Measurements from ENCODE around the gene LDLRAD4. TPM values are rescaled to one million over a fixed set of nuclear protein-coding genes. Genes with fewer than 3 reads are reported as not detected.

The LDLRAD4 gene
- total RNA-seq, 2 donors from 2014 or later: 11.7 to 17.0 TPM

DNA sequence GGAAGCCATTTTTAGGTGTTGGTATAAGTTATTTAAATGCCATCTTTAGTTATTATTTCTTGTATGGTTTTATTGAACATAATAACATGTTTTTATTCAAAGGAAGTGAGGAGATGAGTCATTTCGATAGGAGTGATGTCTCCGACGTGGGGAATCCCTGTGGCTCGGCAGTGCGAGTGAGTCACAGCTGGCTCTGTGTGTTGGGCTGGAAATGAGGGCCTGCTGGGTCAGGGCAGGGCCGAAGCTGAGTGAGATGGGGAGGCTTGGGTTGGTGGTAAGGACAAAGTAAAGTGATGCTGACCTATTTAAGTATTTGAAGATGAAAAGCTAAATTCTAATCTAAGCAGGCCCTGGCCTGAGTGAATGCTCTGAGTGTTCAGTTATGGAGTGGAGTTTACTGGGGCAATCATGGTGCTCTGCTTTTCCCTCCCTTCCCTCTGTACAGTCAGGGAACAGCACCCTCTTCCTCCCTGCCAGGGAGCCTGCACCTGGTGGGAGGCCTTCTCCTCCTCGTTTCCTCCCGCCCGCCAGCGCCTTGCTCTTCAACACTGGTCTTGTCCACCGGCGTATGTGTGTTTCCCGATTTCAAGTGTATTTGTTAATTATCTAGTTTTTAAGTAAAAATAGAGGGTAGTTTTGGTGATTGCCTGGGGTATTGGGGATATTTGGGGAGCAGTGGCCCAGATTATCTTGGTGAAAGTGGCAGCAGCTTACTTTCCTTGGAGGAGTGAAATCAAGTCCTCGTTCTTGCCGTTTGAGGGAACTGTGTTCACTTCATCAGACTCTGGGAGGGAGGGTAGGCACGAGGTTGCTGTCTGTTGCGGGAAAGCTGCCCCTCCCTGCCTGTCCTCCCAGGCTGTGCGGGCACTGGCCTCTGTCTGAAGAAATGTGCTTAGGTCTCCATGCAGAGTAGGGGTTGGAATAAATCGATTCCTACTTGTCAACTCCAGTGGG, 157.0 kb downstream of the LDLRAD4 start:
- H3K27ac ChIP-seq: peak overlapping the region; percentile 59
- peaks cover 17% of the 10 kb centered on the region for H3K4me1 ChIP-seq
- intact Hi-C loops (cut with DNase I): no loop called here
- H3K9ac ChIP-seq (ENCODE audit: low read depth in 2 of 2, low read length in 2 of 2): no peak overlapping the region
- no peak overlapping the region for H3K4me3 ChIP-seq
- no peak for DNase-seq
- no peaks in the 10 kb centered on the region for H3K36me3 ChIP-seq
- H3K27me3 ChIP-seq: no peaks in the 10 kb centered on the region
- no peaks in the 10 kb centered on the region for H3K9me3 ChIP-seq
- TF ChIP-seq, protein P1, sequence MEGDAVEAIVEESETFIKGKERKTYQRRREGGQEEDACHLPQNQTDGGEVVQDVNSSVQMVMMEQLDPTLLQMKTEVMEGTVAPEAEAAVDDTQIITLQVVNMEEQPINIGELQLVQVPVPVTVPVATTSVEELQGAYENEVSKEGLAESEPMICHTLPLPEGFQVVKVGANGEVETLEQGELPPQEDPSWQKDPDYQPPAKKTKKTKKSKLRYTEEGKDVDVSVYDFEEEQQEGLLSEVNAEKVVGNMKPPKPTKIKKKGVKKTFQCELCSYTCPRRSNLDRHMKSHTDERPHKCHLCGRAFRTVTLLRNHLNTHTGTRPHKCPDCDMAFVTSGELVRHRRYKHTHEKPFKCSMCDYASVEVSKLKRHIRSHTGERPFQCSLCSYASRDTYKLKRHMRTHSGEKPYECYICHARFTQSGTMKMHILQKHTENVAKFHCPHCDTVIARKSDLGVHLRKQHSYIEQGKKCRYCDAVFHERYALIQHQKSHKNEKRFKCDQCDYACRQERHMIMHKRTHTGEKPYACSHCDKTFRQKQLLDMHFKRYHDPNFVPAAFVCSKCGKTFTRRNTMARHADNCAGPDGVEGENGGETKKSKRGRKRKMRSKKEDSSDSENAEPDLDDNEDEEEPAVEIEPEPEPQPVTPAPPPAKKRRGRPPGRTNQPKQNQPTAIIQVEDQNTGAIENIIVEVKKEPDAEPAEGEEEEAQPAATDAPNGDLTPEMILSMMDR (IDR thresholded peaks at IDR 0.05): no peak

DNA sequence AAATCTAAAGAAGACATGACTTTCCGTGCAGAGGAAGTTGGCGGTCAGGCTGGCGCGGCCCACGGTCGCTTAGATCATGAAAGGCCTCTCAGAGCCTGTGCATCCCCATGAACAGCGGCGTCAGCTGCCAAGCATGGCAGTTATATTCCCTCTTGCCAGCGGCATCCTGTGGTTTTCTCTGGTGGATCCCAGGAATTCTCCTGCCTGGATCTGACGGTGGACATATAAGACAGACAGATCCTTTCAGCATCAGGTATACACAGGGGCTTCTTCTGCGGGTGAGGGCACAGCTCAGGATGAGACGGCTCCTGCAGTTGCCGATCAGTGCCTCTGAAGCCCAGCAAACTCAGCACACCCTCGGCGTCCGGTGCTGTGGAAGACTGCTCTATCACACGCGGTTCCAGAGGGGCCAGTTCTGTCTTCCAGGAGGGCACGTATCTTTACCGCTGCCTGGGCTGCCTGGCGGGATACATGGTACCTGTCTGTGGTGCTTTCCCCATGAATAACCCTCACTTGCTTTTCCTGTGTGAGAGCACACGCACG, 157.8 kb downstream of the LDLRAD4 start:
- Histone ChIP-seq H3K4me1 (peaks cover 17% of the 10 kb centered on the region), H3K36me3 (no peaks in the 10 kb centered on the region), H3K9ac (ENCODE audit: low read depth in 2 of 2, low read length in 2 of 2) (no peak overlapping the region), H3K27ac (peak overlapping the region; percentile 59), H3K9me3 (no peaks in the 10 kb centered on the region), H3K4me3 (no peak overlapping the region), H3K27me3 (no peaks in the 10 kb centered on the region)
- TF ChIP-seq, protein P1 (IDR thresholded peaks at IDR 0.05): no peak
- DNase-seq: no peak
- intact Hi-C loops (cut with DNase I): no loop called here

DNA sequence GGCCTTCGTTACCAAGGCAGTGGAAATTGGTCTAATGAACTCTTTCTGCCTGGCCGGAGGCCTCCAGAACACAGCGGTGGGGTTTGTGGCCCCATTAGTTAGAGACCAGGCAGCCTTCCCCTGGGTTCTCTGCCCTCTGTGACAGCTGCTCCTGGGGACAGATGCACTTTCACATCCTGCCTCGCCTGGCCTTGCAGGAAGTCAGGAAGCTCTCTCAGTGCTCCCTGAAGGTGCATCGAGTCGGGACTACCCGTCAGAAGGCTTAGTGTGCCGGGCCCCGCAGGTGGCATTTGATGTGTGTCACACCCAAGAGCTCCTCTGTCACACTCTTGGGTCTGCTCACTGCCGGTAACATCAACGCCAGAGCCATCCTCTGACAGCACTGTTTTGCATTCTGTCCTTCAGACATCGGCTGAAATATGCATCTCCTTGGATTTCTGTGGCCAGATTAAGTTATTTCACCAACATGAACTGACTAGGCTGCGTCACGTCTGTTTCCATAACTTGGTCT, 158.3 kb downstream of the LDLRAD4 start:
- Histone ChIP-seq H3K9me3 (no peaks in the 10 kb centered on the region), H3K27me3 (no peaks in the 10 kb centered on the region), H3K36me3 (no peaks in the 10 kb centered on the region), H3K9ac (ENCODE audit: low read depth in 2 of 2, low read length in 2 of 2) (no peak overlapping the region), H3K27ac (no peak overlapping the region), H3K4me3 (no peak overlapping the region), H3K4me1 (peaks cover 13% of the 10 kb centered on the region)
- DNase-seq: no peak
- intact Hi-C loops (cut with DNase I): no loop called here
- TF ChIP-seq, protein P1 (IDR thresholded peaks at IDR 0.05): no peak

DNA sequence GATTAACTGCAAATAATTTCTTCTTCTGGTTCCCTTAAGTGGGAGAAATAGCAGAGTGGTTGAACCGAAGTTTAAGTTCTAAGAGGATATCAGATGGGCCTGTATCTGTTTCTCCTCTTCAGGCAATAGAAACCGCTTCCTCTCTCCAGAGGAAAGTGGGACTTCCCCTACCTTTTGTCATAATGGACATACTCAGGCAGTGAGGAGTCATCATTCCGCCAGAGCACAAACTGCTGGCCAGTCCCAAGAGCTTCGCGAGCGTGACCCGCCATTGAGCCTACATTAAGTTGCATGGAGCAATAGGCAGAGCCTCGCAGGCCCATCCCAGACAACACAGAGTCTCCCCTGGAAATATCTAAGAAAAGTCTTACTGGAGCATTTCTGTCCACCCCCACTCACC, 158.9 kb downstream of the LDLRAD4 start:
- peaks cover 10% of the 10 kb centered on the region for H3K4me1 ChIP-seq
- no peak overlapping the region for H3K27ac ChIP-seq
- no peak overlapping the region for H3K9ac ChIP-seq (ENCODE audit: low read depth in 2 of 2, low read length in 2 of 2)
- H3K36me3 ChIP-seq: no peaks in the 10 kb centered on the region
- no peak for DNase-seq
- H3K4me3 ChIP-seq: no peak overlapping the region
- TF ChIP-seq, protein P1 (IDR thresholded peaks at IDR 0.05): no peak
- intact Hi-C loops (cut with DNase I): no loop called here
- H3K27me3 ChIP-seq: no peaks in the 10 kb centered on the region
- no peaks in the 10 kb centered on the region for H3K9me3 ChIP-seq

DNA sequence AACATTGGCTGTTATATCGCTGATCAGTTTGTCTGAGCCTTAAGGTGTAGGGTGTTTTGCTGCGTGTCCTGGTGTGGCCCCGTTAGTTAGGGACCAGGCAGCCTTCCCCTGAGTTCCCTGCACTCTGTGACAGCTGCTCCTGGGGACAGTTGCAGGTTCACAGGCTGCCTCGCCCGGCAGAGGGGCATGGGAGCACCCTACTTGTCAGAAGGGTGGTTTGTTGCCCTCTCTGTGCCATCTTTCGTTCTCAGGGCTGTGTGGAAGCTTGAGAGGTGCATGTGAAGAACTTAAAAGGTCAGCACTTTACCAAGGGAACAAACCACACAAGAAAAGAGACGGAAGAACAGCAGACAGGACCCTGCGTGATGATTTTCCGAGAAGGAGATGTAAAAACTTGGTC, 159.6 kb downstream of the LDLRAD4 start:
- no peak overlapping the region for H3K27ac ChIP-seq
- no peak for DNase-seq
- peaks cover 13% of the 10 kb centered on the region for H3K4me1 ChIP-seq
- H3K4me3 ChIP-seq: no peak overlapping the region
- no peaks in the 10 kb centered on the region for H3K27me3 ChIP-seq
- H3K36me3 ChIP-seq: no peaks in the 10 kb centered on the region
- intact Hi-C loops (cut with DNase I): no loop called here
- no peak overlapping the region for H3K9ac ChIP-seq (ENCODE audit: low read depth in 2 of 2, low read length in 2 of 2)
- no peaks in the 10 kb centered on the region for H3K9me3 ChIP-seq
- TF ChIP-seq, protein P1 (IDR thresholded peaks at IDR 0.05): no peak
